H1 (cell line): ENCODE data around the gene SPATS2.

Experiments used
- ASH2L ChIP-seq: fragments of 200-600, 300-600 bp; sonication (generic); IDR thresholded peaks from one replicate; pipeline ENCODE4 v1.7.1; 2017; ENCODE audit warnings: low read length
- ATF2 ChIP-seq: IDR thresholded peaks from 2 replicates; pipeline ENCODE4 v1.6.1; 2012; ENCODE audit warnings: low read length, inconsistent platforms
- BRCA1 ChIP-seq: IDR thresholded peaks from 2 replicates; pipeline ENCODE4 v1.6.1; 2012; ENCODE audit warnings: low read depth, low read length, improper control_type of control experiment
- CHD2 ChIP-seq: IDR thresholded peaks from 2 replicates; pipeline ENCODE4 v1.6.1; 2012; ENCODE audit warnings: low read length, improper control_type of control experiment
- CTCF ChIP-seq, 3 experiments: IDR thresholded peaks; 1 replicate in 2 of 3; 2 replicates in 1 of 3; pipeline versions ENCODE4 v1.5.1 to v1.6.1; 2011; ENCODE audit warnings: low read length in 3 of 3, mild to moderate bottlenecking in 3 of 3, inconsistent platforms in 2 of 3, low read depth in 1 of 3, moderate library complexity in 1 of 3; ENCODE audit not compliant: insufficient read depth in 1 of 3; ENCODE audit errors: control extremely low read depth in 1 of 3
- EP300 ChIP-seq, 2 experiments: IDR thresholded peaks; 1 replicate in 1 of 2; 2 replicates in 1 of 2; pipeline ENCODE4 v1.6.1; 2011 to 2012; ENCODE audit warnings: low read depth in 2 of 2, low read length in 2 of 2, mild to moderate bottlenecking in 2 of 2, borderline replicate concordance in 1 of 2, inconsistent platforms in 1 of 2, moderate library complexity in 1 of 2
- EZH2 ChIP-seq: fragments of 200-600 bp; sonication (generic); IDR thresholded peaks from 2 replicates; pipeline ENCODE4 v1.7.1; 2012; ENCODE audit warnings: low read depth, mild to moderate bottlenecking, moderate library complexity, low read length, inconsistent platforms; ENCODE audit not compliant: severe bottlenecking
- GABPA ChIP-seq: IDR thresholded peaks from 2 replicates; pipeline ENCODE4 v1.6.1; 2011; ENCODE audit warnings: mild to moderate bottlenecking, low read length, moderate library complexity, borderline replicate concordance; ENCODE audit not compliant: insufficient read depth
- HDAC6 ChIP-seq: IDR thresholded peaks from one replicate; pipeline ENCODE4 v1.7.1; 2012; ENCODE audit warnings: low read depth, mild to moderate bottlenecking, inconsistent platforms, low read length, moderate library complexity
- MAFK ChIP-seq: IDR thresholded peaks from 2 replicates; pipeline ENCODE4 v1.6.1; 2012; ENCODE audit warnings: low read depth, mild to moderate bottlenecking, improper control_type of control experiment, low read length
- POLR2AphosphoS5 ChIP-seq: IDR thresholded peaks from 2 replicates; pipeline ENCODE4 v1.6.1; 2011; ENCODE audit warnings: low read depth, low read length
- SP1 ChIP-seq: IDR thresholded peaks from 2 replicates; pipeline ENCODE4 v1.6.1; 2011; ENCODE audit warnings: low read depth, low read length
- TAF1 ChIP-seq: IDR thresholded peaks from 2 replicates; pipeline ENCODE4 v1.6.1; 2011; ENCODE audit warnings: mild to moderate bottlenecking, low read depth, low read length

GRCh38 chr12:49323524-49324097 lies 43.7 kb upstream of the SPATS2 start:
- TF ChIP-seq BRCA1 (no peak), CTCF (IDR thresholded peaks at IDR 0.05; ENCODE audit: control extremely low read depth in 1 of 3, insufficient read depth in 1 of 3, low read depth in 1 of 3, low read length in 3 of 3) (no peak), POLR2AphosphoS5 (no peak), EP300 (IDR thresholded peaks at IDR 0.05; ENCODE audit: borderline replicate concordance in 1 of 2, low read depth in 2 of 2, low read length in 2 of 2) (no peak), ATF2 (no peak), SP1 (no peak), CHD2 (no peak), HDAC6 (no peak), GABPA (no peak), TAF1 (no peak), EZH2 (no peak), ASH2L (no peak), MAFK (no peak)
